Suprapubic skin (tissue), 4 donors: ENCODE results near the gene ABHD4. TPM values are rescaled to one million over a fixed set of nuclear protein-coding genes. Genes with fewer than 3 reads are reported as not detected.

Experiments used
- DNase-seq, 2 donors: peaks; one replicate each; pipeline ENCODE4 v3.0.0-alpha.2; 2019; ENCODE audit warnings: low spot score in 2 of 2
- H3K27ac ChIP-seq: fragments of 200-600 bp; sonication (generic); one replicate; pipeline ENCODE4 v1.5.1; 2019
- H3K27me3 ChIP-seq: fragments of 200-600 bp; sonication (generic); one replicate; pipeline ENCODE4 v1.5.1; 2019
- H3K36me3 ChIP-seq: fragments of 200-600 bp; sonication (generic); one replicate; pipeline ENCODE4 v1.5.1; 2019
- H3K4me1 ChIP-seq: fragments of 200-600 bp; sonication (generic); one replicate; pipeline ENCODE4 v1.5.1; 2019
- H3K4me3 ChIP-seq: fragments of 200-600 bp; sonication (generic); one replicate; pipeline ENCODE4 v1.5.1; 2019; ENCODE audit warnings: mild to moderate bottlenecking
- H3K9me3 ChIP-seq: fragments of 200-600 bp; sonication (generic); one replicate; pipeline ENCODE4 v1.5.1; 2019
- EP300 ChIP-seq: sonication (generic); formaldehyde crosslinking; IDR thresholded peaks from one replicate; pipeline ENCODE4 v1.6.1; 2017; ENCODE audit warnings: antibody characterized with exemption
- POLR2A ChIP-seq, 2 donors: fragments of 450-650 bp; IDR thresholded peaks; one replicate each; pipeline ENCODE4 v1.6.1; 2017; ENCODE audit warnings: antibody characterized with exemption in 2 of 2, mild to moderate bottlenecking in 2 of 2, moderate library complexity in 2 of 2
- POLR2AphosphoS5 ChIP-seq, 3 donors: sonication (generic); formaldehyde crosslinking; IDR thresholded peaks; one replicate each; pipeline ENCODE4 v1.6.1; 2017; ENCODE audit warnings: antibody characterized with exemption in 3 of 3
- whole genome bisulfite sequencing: methylation state at CpG from one replicate; pipeline ENCODE4 v1.1.5; 2018; 5-methylcytosine and 5-hydroxymethylcytosine counted together
- total RNA-seq, 4 donors: library from RNA; depleted of rRNA; stranded (reverse); fragments of >200 nt; gene quantifications; one replicate each; pipeline ENCODE4 v1.1.0, GENCODE V29; 2016
- TF ChIP-seq, protein P1 (sequence below), 2 donors: fragments of 200-600 bp in 1 of 2; fragments of 450-650 bp in 1 of 2; sonication (generic) in 1 of 2; IDR thresholded peaks; one replicate each; pipeline ENCODE4 v1.5.1; 2016 to 2019; ENCODE audit warnings: antibody characterized with exemption in 2 of 2, mild to moderate bottlenecking in 1 of 2, moderate library complexity in 1 of 2

ABHD4 gene
- total RNA-seq, 4 donors from 2014 or later: 15.3 to 30.4 (median 21.8) TPM

DNA sequence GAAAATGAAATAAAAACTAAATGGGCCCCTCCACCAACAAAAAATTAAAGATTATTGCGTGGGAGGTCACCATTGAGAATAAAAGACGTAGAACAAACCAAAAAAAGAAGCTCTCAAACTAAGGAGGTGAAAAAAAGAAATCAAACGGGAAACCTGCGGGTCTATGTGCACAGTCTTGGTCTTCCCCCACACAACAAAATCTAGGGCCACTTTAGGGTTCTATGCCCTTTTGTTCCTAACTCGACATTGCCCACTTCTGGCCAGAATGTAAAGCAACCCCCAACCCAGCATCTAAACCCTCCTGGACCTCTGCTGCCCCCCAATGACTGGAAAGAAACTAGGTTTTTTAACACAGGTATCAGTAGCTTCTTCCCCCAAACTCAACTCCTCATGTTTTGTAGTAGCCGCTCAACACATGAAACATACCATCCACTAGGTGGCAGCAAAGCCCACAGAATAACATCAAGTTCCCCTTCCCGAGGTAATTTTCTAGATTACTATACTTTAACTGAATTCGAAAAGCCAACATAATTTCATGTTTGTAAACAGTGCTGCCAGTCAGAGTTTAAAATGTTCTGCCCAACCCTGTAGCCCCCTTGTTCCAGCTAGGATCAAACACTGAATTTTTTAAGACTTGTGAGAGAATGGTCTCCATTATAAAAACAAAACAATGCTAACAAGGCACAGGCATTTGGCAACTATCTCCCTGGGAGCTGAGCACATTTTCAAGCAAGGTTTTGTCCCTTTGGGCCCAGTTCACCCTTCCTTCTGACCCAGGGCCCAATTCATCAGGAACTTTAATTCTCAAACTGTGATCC is 27.8 kb upstream of the ABHD4 start:
- 26% methylated on average over 8 of the region's 8 CpGs for WGBS
- peaks cover 40% of the 10 kb centered on the region for H3K36me3 ChIP-seq
- DNase-seq: peak; percentile 81 to 83
- no peaks in the 10 kb centered on the region for H3K27me3 ChIP-seq
- peak overlapping the region; percentile 18 for H3K27ac ChIP-seq
- no peak overlapping the region for H3K4me3 ChIP-seq
- no peaks in the 10 kb centered on the region for H3K4me1 ChIP-seq
- H3K9me3 ChIP-seq: no peaks in the 10 kb centered on the region
- TF ChIP-seq, protein P1, sequence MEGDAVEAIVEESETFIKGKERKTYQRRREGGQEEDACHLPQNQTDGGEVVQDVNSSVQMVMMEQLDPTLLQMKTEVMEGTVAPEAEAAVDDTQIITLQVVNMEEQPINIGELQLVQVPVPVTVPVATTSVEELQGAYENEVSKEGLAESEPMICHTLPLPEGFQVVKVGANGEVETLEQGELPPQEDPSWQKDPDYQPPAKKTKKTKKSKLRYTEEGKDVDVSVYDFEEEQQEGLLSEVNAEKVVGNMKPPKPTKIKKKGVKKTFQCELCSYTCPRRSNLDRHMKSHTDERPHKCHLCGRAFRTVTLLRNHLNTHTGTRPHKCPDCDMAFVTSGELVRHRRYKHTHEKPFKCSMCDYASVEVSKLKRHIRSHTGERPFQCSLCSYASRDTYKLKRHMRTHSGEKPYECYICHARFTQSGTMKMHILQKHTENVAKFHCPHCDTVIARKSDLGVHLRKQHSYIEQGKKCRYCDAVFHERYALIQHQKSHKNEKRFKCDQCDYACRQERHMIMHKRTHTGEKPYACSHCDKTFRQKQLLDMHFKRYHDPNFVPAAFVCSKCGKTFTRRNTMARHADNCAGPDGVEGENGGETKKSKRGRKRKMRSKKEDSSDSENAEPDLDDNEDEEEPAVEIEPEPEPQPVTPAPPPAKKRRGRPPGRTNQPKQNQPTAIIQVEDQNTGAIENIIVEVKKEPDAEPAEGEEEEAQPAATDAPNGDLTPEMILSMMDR (IDR thresholded peaks at IDR 0.05): peak; percentile 47 to 96
- TF ChIP-seq POLR2AphosphoS5 (IDR thresholded peaks at IDR 0.05): no peak

DNA sequence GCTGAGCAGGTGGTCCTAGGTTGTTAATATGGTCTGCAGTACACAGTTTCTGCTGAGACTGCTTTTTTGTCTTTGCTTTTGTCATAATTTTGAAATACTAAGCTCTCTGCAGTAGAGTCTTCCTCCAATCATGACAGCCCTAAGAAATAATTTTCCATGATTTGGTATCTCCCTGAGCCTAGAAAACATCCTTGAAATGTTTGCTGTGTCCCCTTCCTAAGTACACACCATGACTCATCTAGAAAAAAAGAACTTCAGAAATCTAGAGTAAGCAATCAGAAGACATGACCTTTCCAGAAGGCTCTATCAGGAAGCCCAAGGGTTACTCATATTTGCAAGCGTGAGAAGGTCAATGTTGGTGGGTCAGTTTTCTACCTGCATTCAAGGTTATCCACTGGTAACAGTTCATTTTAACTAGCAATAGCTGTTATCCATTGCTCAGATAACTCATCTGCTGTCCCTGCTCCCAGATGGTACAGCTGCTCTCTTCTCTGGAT is 25.5 kb upstream of the ABHD4 start:
- H3K4me1 ChIP-seq: no peaks in the 10 kb centered on the region
- WGBS: 81% methylated on average over 1 of the region's 1 CpG
- no peak for TF ChIP-seq POLR2A (IDR thresholded peaks at IDR 0.05)
- TF ChIP-seq POLR2AphosphoS5 (IDR thresholded peaks at IDR 0.05): no peak
- TF ChIP-seq EP300: no peak
- TF ChIP-seq, protein P1 (IDR thresholded peaks at IDR 0.05): no peak
- no peaks in the 10 kb centered on the region for H3K27me3 ChIP-seq
- peaks cover 34% of the 10 kb centered on the region for H3K36me3 ChIP-seq
- peak overlapping the region; percentile 36 for H3K27ac ChIP-seq
- DNase-seq: no peak
- H3K4me3 ChIP-seq: no peak overlapping the region
- H3K9me3 ChIP-seq: no peaks in the 10 kb centered on the region

DNA sequence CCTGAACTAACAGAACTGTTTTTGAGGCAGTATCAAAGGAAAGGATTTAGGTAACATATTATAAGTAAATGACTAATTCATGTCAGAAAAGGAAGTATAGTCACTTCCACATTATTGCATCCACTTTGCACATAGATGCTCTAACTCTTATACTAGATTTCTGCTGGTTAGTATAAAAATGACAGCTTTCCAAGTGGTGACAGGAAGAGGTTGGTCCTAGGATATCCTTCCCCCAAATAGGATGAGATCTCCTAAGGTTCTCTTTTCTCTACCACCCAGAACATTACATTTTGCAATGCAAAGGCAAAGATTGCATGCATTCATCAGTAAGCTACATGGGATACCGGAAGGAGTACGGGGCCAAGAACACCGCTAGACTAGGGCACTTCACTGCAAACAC is 24.3 kb upstream of the ABHD4 start:
- DNase-seq: no peak
- no peak overlapping the region for H3K27ac ChIP-seq
- WGBS: 90% methylated on average over 3 of the region's 3 CpGs
- no peaks in the 10 kb centered on the region for H3K9me3 ChIP-seq
- H3K27me3 ChIP-seq: no peaks in the 10 kb centered on the region
- H3K4me3 ChIP-seq: no peak overlapping the region
- no peaks in the 10 kb centered on the region for H3K4me1 ChIP-seq
- TF ChIP-seq POLR2AphosphoS5 (IDR thresholded peaks at IDR 0.05): no peak
- TF ChIP-seq, protein P1 (IDR thresholded peaks at IDR 0.05): no peak
- no peak for TF ChIP-seq POLR2A (IDR thresholded peaks at IDR 0.05)
- no peak for TF ChIP-seq EP300
- H3K36me3 ChIP-seq: peaks cover 34% of the 10 kb centered on the region

DNA sequence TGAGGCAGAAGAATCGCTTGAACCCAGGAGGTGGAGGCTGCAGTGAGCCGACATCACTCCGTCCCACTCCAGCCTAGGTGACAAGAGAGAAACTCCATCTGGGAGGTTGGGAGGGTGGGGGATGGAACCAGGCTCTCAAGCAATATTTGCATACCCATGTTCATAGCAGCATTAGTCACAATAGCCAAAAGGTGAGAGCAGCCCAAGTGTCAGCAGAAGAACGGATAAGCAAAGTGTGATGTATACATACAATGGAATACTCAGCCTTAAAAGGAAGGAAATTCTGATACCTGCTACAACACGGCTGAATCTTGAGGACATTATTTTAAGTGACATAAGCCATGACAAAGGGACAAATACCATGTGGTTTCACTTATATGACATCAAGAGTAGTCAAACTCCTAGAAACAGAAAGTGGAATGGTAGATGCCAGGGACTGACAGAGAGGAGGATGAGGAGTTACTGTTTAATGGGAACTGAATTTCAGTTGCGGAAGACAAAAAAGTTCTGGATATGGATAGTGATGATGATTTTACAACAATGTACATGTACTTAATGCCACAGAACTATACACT is 20.7 kb upstream of the ABHD4 start:
- H3K27me3 ChIP-seq: no peaks in the 10 kb centered on the region
- H3K4me1 ChIP-seq: no peaks in the 10 kb centered on the region
- TF ChIP-seq, protein P1 (IDR thresholded peaks at IDR 0.05): no peak
- no peak for TF ChIP-seq POLR2AphosphoS5 (IDR thresholded peaks at IDR 0.05)
- TF ChIP-seq EP300: no peak
- TF ChIP-seq POLR2A (IDR thresholded peaks at IDR 0.05): no peak
- H3K27ac ChIP-seq: no peak overlapping the region
- no peak for DNase-seq
- H3K9me3 ChIP-seq: no peaks in the 10 kb centered on the region
- H3K4me3 ChIP-seq: no peak overlapping the region
- 82% methylated on average over 6 of the region's 6 CpGs for WGBS
- peaks cover 23% of the 10 kb centered on the region for H3K36me3 ChIP-seq

DNA sequence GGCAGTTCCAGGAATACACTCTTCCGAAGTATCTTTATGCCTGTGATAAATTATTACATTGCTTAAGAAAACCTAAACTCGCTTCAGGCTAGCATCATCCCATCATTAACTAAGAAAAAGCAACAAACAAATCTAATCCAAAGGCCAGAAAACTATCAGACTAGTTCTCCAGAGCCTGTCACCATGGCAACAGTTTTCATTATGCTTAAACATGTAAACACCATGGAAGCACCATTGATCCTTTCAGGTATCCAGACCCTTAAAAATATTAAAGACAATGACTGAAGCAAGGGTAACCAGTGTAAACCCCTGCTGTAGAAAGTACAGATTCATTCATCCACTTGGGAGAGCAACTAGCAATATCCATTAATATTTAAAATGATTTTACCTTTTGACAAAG is 18.9 kb upstream of the ABHD4 start:
- TF ChIP-seq, protein P1 (IDR thresholded peaks at IDR 0.05): no peak
- TF ChIP-seq POLR2AphosphoS5 (IDR thresholded peaks at IDR 0.05): no peak
- no peak for TF ChIP-seq POLR2A (IDR thresholded peaks at IDR 0.05)
- no peak for TF ChIP-seq EP300
- Histone ChIP-seq H3K27ac (no peak overlapping the region), H3K9me3 (no peaks in the 10 kb centered on the region), H3K4me1 (peaks cover 4% of the 10 kb centered on the region), H3K4me3 (no peak overlapping the region), H3K27me3 (no peaks in the 10 kb centered on the region), H3K36me3 (peaks cover 8% of the 10 kb centered on the region)
- WGBS: 64% methylated on average over 2 of the region's 2 CpGs
- DNase-seq: no peak
